Islet of Langerhans (tissue), 1 donor: ENCODE measurements around the gene ID3.
"Not testable (repeated sequence)": the region's sequence is repeated elsewhere in the genome, so short reads cannot be mapped to it uniquely, and the experiment has no call there.

Experiments used
- FAIRE-seq: peaks from one replicate; lab custom pipeline; 2011; peaks lifted over from hg19 to GRCh38; lab: Jason Lieb, UNC

ID3 gene

DNA sequence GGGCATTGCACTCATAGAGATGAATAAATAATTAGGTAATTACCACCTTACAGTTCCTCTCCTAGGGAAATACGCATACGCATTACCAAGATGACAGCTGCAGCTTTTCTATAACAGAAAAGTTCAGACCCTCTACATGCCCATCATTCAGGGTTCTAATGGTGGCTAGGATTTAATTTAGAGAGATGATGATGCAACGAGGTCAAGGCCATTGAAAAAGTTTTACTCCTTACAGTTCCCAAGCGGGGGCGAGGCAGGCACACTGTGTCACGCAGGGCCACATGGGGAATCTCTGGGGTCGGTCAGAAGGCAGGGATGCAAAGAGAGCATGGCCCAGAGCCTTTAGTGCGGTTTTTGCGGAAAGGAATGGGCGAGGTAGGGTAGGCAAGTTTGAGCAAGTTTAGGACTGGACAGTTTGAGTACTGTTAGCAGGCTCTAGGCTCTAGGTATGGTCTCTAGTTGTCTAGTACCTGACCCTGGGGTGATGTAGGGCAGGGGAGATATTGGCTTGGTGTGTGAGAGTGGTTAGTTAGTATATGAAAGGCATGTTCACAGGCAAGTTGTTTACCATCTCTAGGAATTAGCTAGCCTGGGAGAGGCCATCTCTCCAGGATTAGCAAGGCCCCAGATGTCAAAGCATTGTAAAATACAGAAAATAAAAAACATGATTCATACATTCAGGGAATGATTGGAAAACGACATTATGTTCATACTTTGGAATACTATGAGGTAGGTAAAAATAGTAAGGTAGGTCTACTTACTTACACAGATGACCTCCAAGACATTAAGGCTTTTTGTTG is 29.6 kb upstream of the ID3 start:
- FAIRE-seq: no peak

DNA sequence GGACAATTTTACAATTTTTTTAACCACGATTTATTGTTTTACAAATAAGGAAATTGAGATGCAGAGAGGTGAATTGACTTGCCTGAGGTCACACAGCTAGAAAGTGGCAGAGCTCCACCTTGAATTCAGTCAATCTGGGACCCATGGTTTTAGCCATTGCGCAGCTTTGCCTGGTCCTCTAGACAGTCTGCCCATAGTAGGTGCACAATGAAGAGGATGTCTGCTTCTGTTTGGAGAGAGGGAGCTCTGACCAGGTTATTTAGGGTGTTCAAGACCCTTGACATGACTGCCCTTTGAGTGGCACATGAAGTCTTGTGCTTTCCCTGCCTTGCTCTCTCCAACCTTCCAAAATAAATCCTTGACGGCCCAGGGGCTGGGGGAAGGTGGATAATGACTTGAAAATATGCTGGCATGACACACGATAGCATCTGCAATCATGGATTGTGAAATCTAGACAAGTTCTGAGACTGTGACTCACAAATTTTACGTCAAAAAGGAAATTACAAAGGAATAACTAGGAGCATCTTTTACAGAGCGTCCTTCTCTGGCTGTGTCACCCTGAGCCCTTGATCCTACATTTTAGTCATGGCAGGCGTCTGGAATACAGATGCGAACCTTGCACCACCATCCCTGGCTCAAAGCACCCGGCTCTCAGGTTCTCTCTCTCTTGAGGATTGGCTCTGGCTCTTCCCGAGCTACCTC is 26.2 kb upstream of the ID3 start:
- FAIRE-seq: no peak

DNA sequence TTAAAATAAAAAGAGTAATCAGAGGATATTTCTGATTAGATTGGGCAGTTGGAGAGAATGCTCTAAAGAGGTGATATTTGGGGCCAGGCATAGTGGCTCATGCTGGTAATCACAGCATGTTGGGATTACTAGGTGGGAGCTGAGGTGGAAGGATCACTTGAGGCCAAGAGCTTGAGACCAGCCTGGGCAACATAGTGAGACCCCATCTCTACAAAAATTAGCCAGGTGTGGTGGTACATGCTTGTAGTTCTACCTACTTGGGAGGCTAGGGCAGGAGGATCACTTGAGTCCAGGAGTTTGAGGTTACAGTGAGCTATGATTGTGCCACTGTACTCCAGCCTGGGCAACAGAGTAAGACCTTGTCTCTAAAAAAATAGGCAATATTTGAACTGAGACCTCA is 24.4 kb upstream of the ID3 start:
- not testable (repeated sequence) for FAIRE-seq

DNA sequence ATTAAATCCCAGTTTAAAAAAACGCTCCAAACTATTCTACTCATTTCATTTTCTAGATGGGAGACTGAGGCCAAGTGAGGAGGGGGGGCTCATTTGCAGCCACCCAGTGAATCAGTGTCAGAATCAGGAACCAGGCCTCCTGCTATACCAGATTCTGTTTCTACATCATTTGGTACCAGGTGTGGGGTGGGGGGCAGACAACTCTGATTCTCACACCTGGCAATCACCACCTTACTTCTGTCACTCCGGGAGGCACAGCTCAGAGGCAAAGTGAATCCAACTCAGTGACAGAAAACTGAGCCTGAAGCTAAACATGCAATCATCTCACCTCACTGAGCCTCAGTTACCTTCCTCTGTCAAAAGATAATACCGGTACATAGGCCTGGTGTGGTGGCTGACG is 23.5 kb upstream of the ID3 start:
- no peak for FAIRE-seq

DNA sequence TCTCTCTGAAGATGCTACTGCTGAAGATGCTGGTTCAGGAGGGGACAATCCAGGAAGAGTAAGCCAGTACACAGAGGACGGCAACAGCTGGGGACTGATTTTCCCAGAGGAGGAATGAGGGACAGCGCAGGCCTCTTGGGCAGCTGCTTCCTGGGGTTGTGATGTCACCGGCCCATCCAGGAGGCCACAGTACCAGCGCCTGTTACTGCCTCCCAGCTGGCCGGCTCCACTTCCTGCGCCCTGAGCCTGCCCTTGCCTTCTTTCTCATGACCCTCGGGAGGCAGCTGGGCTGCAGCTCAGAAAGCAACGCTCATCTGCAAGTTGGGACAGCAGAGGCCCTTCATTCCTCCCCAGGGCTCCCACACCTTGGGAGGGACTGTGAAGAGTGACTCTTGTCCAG is 21.9 kb upstream of the ID3 start:
- FAIRE-seq: no peak

DNA sequence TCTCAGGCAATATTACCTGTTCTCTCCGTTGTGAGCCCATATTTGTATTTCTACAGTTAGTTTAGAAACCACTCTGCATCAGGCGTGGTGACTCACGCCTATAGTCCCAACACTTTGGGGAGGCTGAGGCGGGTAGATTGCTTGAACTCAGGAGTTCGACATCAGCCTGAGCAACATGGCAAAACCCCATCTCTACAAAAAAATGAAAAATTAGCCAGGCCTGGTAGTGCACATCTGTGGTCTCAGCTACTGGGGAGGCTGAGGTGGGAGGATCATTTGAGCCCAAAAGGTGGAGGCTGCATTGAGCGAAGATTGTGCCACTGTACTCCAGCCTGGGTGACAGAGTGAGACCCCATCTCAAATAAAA is 19.7 kb upstream of the ID3 start:
- no peak for FAIRE-seq

DNA sequence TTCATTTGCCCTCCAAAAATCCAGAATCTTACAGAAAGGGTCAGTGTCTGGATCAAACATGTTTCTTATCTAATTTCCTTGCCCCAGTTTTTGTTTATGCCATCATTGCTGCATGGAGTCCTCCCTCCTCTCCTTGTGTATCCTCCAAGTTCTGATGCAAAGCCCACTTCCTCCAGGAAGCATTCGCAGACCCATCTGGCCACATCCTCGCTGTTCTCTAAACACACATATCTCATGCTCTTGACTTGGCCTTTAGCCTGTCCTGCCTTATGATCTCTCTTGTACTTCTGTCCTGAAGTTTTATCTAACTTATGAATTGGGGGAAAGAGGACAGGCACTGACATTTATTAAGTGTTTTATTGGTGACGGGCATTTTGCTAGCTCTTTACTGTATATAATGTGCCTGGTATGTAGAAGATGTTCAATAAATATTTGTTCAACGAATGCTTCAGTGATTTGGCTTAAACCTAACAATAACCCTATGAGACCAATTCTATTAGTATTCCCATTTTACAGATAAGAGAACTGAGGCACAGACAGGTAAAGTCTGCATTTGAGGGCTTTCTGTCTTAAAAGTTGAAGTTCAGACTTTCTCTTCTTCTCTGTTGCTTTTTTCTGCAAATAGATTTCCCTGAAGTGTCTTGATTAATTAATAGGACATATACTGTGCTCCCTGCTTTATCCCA is 19.2 kb upstream of the ID3 start:
- FAIRE-seq: no peak

DNA sequence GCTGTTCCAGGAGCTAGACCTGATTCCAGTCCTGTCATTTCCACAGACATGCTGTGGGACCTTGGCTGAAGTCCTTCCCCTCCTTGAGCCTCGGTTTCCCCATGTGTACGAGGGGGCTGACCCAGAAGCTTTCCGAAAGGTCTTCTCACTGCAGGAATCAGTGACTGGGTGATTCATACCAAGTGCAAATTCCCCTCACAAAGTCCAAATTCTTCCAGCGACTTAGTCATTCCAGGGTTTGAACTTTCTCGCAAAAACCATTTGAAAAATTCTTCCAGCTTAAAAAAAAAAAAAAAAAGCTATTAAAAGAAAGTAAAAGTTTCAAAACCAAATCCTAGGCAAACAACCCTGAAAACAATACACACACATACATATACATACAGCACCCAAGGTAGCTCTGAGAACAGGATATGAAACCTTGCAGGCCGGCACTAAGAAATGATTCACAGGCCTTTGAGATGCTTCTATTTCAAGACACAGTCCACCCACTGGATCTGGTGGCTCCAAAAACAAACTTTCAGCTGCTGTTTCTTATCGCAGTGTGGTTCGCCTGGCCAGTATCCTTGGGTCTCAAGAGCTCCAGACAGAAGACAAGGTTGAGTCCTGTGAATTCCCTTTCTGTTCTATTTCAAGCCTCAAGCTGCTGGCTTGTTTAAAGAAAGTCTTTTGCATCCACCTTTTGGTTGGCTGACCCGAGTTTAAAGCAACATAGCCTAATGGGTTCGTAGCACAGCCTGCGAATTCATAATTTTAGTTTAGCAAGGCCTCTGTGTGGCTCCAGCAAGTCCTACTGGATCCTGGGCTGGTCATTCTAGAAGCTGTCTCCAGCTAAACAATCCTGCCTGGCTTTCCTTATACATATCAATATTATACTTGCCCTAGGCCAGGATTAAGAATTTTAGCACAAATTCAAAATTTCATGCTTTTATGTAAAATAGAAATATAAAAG is 18.0 kb upstream of the ID3 start:
- no peak for FAIRE-seq

DNA sequence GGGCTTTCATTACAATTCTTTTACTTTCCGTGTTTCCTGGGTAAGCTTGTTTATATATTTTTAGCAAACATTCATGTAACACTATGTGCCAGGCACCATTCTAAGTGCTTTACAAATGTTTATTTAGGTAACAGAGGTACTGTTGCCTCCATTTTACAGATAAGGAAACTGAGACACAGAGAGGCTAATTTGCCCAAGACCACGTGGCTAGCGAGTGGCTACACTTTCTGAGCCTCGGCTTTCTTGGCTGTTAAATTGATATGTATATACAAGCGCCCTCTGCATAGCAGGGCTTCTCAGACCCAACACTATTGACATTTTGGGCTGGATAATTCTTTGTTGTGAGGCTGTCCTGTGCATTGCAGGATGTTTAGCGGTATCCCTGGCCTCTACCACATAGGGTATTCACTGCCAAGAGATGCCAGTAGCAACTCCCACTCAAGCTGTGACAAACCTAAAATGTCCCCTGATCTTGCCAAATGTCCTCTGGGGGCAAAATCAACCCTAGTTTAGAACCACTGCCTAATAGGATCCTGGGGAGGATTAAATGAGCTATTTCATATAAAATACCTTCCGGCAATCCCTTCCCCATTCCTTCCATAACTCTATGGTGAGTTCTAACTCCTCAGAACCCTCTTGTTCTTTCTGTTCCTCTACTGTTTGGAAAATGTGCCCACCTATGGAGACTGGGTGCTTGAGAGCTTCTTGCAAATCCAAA is 17.2 kb upstream of the ID3 start:
- no peak for FAIRE-seq

DNA sequence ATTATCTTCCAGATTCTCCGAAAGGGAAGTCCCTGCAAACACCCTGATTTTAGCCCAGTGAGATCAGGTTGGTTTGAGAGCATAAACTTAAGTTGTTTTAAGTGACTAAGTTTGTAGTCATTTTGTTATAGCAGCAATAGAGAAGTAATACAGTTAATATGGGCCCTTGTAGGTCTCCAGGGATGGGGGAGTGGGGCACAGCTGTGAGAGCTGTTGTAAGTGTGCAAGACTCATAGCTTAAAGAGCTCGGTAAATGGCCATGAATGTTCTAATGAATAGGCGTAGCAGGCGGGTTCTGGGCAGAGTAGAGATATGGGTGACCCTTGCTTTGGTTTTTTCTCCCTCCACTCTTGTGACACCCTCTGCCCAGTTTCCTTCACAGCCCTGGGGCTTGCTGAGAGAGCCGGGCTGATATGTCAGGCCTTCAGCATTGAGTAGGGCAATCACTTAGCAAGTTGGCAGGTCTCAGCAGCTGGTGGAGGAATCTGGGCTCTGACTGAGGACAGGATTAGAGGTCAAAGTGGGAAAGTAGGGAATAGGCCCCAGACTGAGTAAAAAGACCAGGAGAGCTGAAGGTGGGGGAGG is 16.0 kb upstream of the ID3 start:
- FAIRE-seq: no peak

DNA sequence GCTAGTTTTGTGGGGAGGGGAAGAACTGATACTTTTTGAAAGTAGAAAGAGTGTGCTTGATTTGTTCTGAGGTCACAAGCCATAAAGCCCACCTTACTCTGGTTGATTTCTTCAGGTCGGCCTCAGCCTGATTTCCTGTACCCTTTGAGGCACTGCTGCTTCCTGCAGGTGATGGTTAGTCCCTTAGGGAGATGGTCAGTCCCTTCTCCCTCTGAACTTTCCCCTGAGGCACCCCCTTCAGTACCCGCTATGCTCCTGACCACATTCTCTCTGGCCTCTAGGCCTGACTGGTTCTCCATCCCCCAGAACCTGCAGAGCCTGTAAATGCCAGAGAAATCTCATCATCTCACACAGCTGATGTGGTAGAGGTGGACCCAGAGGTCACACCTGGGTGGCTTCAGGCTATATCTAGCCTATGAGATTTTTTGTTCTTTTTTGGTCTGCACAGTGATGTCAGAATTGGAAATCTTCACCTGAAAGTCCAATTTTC is 15.0 kb upstream of the ID3 start:
- no peak for FAIRE-seq

DNA sequence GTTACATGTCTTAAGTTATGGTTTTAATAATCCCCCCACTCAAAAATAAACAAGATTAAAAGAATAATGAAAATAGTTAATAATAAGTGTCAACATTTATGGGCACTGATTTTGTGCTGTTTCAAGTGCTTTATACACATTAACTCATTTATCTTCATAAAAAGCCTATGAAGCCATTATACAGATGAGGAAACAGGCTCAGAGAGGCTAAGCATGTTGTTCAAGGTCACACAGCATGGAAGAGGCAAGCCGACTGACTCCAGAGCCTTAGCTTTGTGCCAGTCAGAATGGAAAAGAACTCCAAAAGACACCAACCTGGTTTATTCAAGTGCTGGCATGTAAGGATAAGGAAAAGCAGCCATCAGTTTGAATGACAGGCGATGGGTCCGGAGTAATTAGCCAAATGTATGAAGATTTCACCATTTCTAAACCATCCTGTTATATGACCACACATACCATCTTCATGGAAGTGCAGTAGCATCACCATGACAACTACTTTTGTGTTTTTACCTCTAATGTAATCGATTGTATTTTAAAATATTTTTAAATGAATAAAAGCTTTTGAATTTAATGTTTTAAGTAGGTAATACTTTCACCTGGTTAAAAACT is 14.4 kb upstream of the ID3 start:
- no peak for FAIRE-seq

DNA sequence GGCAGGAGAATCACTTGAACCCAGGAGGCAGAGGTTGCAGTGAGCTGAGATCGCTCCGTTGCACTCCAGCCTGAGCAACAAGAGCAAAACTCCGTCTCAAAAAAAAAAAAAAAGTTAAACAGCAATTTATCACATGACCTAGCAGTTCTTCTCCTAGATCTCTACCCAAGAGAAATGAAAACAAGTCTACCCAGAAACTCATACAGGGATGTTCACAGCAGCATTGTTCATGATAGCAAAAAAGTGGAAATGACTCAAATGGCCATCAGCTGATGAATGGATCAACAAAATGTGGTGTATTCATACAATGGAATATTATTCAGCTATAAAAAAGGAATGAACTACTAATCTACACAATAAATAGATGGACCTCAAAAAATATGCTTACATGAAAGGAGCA is 12.2 kb upstream of the ID3 start:
- no peak for FAIRE-seq

DNA sequence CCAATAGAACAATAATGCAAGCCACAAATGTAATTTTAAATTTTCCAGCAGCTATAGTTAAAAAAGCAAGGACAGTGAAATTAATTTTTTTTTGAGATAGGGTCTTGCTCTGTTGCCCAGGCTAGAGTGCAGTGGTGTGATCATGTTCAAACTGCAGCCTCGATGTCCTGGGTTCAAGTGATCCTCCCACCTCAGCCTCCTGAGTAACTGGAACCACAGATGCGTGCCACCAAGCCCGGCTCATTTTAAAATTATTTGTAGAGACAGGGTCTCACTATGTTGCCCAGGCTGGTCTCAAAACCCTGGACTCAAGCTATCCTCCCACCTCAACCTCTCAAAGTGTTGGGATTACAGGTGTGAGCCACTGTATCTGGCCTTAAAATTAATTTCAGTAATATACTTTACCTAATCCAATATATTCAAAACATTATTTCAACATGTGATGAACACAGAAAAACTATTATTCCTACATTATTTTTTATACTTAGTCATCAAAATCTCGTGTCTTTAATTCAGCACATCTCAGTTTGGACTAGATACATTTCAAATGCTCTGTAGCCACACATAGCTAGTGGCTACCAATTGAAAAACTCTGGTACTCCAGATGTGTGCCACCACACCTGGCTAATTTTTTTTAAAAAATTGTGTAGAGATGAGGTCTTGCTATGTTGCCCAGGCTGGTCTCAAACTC is 10.8 kb upstream of the ID3 start:
- FAIRE-seq: no peak

DNA sequence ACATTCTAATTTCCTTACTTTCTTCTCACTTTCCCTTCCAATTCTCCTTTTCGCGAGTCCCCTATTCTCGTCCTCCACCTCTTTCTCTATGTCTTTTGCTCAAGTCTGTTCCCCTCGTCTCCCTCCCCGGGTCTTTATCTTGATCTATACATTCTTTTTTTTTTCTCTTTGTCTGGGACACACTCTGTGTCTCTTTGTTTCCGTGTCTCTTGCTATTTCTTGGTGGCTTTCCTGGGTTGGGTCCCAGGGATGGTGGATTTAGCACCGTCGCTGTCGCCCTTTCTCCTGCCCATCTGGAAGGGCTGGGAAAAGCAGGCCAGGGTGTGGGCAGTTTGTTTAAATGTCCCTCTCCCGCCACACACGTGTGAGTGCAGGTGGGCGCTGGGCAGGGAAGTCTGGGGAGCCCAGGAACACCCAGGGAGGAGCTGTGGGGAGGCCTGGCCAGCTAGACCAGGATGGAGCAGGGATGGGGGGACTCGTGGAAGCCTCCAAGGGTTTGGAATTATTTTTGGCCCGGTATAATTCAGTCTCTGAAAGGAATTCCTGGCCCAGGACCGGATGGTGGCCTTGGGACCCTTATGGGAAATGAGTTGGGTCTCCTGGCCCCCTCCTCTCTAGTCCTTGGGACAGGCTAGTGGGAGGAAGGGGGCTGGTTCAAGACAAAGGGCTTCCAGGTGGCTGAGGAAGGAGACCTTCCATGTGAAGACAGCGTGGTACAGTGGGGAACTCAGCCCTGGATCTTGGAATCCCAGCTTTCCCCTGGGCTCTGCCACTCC is 9.5 kb upstream of the ID3 start:
- no peak for FAIRE-seq

DNA sequence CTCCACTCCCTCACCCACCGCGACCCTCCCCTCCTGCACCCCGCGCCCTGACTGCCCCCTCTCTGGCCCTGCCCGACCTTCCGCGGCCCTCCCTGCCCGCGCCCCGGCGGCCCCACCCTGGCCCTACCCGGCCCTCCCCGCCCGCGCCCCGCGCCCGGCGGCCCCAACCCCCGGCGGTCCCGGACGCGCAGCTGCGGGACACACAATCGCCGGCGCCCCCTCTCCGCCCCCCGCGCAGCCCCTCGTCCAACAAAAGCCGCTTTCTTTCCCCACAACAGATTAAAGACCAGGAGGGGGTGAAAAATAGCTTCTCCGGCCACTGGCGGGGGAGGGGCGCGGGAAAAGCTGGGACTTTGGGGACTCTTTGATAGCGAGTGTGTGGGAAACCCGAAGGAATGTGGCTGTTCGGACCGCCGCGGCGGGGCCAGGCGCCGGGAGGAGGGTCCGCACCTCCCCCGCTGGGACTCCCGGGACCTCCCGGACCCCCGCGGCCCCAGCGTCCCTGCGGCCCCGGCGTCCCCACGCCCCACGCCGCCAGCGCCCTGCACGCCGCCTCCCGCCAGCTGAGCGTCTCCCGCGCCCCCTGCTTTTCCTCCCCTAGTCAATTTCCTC is 8.8 kb upstream of the ID3 start:
- no peak for FAIRE-seq

DNA sequence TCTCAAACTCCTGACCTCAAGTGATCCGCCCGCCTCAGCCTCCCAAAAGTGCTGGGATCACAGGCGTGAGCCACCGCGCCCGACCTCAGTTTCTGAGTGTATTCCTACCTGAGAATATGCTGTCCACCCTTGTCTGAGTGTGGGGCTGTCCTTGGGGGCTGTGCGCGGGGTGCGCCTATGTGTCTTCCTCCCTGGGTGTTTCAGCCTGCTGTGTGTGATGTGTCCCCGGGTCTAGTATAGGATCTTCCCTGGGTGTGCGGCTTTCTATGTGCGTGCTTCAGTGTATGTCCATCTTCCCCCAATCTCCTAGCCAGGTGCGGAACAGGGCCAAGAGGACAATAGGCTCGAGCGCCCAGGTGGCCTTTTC is 8.3 kb upstream of the ID3 start:
- no peak for FAIRE-seq

DNA sequence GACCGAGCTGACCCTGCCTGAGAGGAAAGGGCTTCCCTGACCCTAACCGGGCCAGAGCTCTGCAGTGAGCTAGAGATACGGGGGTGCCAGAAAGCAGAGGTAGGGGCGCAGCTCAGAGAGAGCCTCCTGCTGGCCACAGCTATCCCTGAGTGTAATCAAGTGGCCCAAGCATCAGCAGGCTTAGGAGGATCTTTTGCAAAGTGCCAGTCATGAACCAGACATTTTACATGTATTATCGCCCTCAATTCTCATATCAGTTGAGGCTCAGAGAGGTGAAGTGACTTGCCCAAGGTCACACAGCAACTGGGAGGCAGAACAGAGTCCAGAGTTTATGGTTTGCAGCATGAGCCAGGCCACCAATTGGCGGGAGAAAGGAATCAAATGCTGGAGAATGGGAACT is 7.0 kb upstream of the ID3 start:
- FAIRE-seq: no peak

DNA sequence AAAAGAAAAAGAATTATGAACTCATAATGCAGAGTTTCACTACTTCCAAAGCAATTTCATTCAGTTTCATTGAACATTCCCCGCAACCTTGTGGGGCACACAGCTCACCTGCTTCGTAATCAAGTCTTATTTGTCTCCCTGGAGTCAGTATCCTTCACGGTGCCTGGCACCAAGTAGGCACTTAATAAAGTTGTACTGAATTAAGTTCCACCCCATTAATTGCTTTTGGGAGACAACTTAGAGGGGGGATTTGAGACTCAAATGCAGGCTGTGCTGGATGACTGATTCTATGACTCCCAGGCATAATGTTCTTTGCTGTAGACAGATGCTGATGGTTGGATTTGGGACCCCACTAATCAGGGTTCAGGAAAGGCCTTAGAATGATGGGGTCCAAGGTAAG is 6.5 kb upstream of the ID3 start:
- FAIRE-seq: no peak
